Sigmoid colon (tissue), 3 donors: ENCODE measurements around the gene EMC8.

Experiments
- POLR2A ChIP-seq, 2 donors: fragments of 450-650 bp; IDR thresholded peaks; one replicate each; pipeline ENCODE4 v1.6.1; 2016; ENCODE audit warnings: antibody characterized with exemption in 2 of 2, mild to moderate bottlenecking in 2 of 2, moderate library complexity in 2 of 2
- TF ChIP-seq, protein P1 (sequence below), 4 experiments: fragments of 450-650 bp in 3 of 4; fragments of 200-600 bp in 1 of 4; IDR thresholded peaks; one replicate each; pipeline ENCODE4 v1.5.1; 2016 to 2019; ENCODE audit warnings: antibody characterized with exemption in 4 of 4, mild to moderate bottlenecking in 3 of 4, moderate library complexity in 2 of 4

DNA sequence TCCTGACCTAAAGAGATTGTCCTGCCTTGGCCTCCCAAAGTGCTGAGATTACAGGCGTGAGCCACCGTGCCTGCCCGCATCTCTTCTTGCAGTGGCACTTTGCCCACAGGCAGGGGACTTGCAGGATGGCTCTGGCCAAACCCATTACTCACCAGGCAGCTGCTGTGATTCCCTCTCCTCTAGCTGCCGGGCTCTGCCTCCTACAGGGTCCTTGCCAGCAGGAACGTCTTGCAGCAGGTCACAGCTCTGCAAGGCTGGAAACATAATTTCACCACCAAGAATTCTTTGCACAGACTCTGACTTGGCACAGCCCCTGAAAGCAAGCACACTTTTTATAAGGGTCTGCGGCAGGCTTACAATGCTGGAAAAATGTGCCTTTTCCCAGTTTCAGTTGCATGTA, 20.4 kb upstream of the EMC8 start:
- no peak for TF ChIP-seq POLR2A (IDR thresholded peaks at IDR 0.05)
- TF ChIP-seq, protein P1, sequence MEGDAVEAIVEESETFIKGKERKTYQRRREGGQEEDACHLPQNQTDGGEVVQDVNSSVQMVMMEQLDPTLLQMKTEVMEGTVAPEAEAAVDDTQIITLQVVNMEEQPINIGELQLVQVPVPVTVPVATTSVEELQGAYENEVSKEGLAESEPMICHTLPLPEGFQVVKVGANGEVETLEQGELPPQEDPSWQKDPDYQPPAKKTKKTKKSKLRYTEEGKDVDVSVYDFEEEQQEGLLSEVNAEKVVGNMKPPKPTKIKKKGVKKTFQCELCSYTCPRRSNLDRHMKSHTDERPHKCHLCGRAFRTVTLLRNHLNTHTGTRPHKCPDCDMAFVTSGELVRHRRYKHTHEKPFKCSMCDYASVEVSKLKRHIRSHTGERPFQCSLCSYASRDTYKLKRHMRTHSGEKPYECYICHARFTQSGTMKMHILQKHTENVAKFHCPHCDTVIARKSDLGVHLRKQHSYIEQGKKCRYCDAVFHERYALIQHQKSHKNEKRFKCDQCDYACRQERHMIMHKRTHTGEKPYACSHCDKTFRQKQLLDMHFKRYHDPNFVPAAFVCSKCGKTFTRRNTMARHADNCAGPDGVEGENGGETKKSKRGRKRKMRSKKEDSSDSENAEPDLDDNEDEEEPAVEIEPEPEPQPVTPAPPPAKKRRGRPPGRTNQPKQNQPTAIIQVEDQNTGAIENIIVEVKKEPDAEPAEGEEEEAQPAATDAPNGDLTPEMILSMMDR (IDR thresholded peaks at IDR 0.05): no peak
